ENCODE measurements around the gene GAN. TPM values are rescaled to one million over a fixed set of nuclear protein-coding genes. Genes with fewer than 3 reads are reported as not detected.
"Not testable (repeated sequence)": the region's sequence is repeated elsewhere in the genome, so short reads cannot be mapped to it uniquely, and the experiment has no call there.

Gene GAN
- total RNA-seq, 1 experiment from 2014 or later: 7.9 TPM

GRCh38 chr16:81319221-81319912 is 4.6 kb downstream of the GAN start:
- H3K4me3 ChIP-seq: no peak overlapping the region
- no peak overlapping the region for H3K27ac ChIP-seq

GRCh38 chr16:81321039-81321438 is 6.3 kb downstream of the GAN start:
- Histone ChIP-seq H3K4me3 (no peak overlapping the region), H3K9me3 (replicated peaks) (no peaks in the 10 kb centered on the region), H3K27me3 (no peaks in the 10 kb centered on the region), H3K4me1 (no peaks in the 10 kb centered on the region), H3K27ac (no peak overlapping the region), H3K36me3 (no peaks in the 10 kb centered on the region)
- DNase-seq: no peak

More at GRCh38 chr16:81319221-81319912, 4.6 kb downstream of the GAN start:
- Histone ChIP-seq H3K36me3 (no peaks in the 10 kb centered on the region), H3K27me3 (no peaks in the 10 kb centered on the region), H3K4me1 (no peaks in the 10 kb centered on the region), H3K9me3 (replicated peaks) (no peaks in the 10 kb centered on the region)
- no peak for DNase-seq

GRCh38 chr16:81321536-81321935 is 6.8 kb downstream of the GAN start:
- DNase-seq: no peak
- H3K4me1 ChIP-seq: no peaks in the 10 kb centered on the region
- no peaks in the 10 kb centered on the region for H3K9me3 ChIP-seq (replicated peaks)
- H3K4me3 ChIP-seq: no peak overlapping the region
- H3K27ac ChIP-seq: no peak overlapping the region
- H3K36me3 ChIP-seq: no peaks in the 10 kb centered on the region
- no peaks in the 10 kb centered on the region for H3K27me3 ChIP-seq

- no peak overlapping the region for H3K27ac ChIP-seq
- H3K27me3 ChIP-seq: no peaks in the 10 kb centered on the region
- no peaks in the 10 kb centered on the region for H3K36me3 ChIP-seq
- H3K4me1 ChIP-seq: no peaks in the 10 kb centered on the region
- DNase-seq: no peak
- H3K4me3 ChIP-seq: no peak overlapping the region
- H3K9me3 ChIP-seq (replicated peaks): no peaks in the 10 kb centered on the region
Observed at GRCh38 chr16:81324808-81325207, 10.0 kb downstream of the GAN start.

- no peaks in the 10 kb centered on the region for H3K9me3 ChIP-seq (replicated peaks)
- no peaks in the 10 kb centered on the region for H3K4me1 ChIP-seq
- H3K4me3 ChIP-seq: no peak overlapping the region
- DNase-seq: no peak
- H3K36me3 ChIP-seq: no peaks in the 10 kb centered on the region
- H3K27ac ChIP-seq: no peak overlapping the region
- H3K27me3 ChIP-seq: no peaks in the 10 kb centered on the region
Observed at GRCh38 chr16:81327011-81327410, 12.2 kb downstream of the GAN start.

- no peaks in the 10 kb centered on the region for H3K4me1 ChIP-seq
- no peaks in the 10 kb centered on the region for H3K9me3 ChIP-seq (replicated peaks)
- DNase-seq: no peak
- H3K36me3 ChIP-seq: no peaks in the 10 kb centered on the region
- H3K27ac ChIP-seq: no peak overlapping the region
- H3K4me3 ChIP-seq: no peak overlapping the region
- no peaks in the 10 kb centered on the region for H3K27me3 ChIP-seq
Observed at GRCh38 chr16:81327447-81328196, 12.9 kb downstream of the GAN start.

GRCh38 chr16:81329947-81330346 is 15.2 kb downstream of the GAN start:
- Histone ChIP-seq H3K4me1 (no peaks in the 10 kb centered on the region), H3K9me3 (replicated peaks) (no peaks in the 10 kb centered on the region), H3K4me3 (no peak overlapping the region), H3K36me3 (no peaks in the 10 kb centered on the region), H3K27ac (no peak overlapping the region), H3K27me3 (no peaks in the 10 kb centered on the region)
- DNase-seq: no peak

GRCh38 chr16:81333356-81333755 is 18.6 kb downstream of the GAN start:
- H3K4me3 ChIP-seq: no peak overlapping the region
- no peak overlapping the region for H3K27ac ChIP-seq
- H3K27me3 ChIP-seq: no peaks in the 10 kb centered on the region
- H3K36me3 ChIP-seq: no peaks in the 10 kb centered on the region
- peak in 1 of 2 experiments; percentile 42 for DNase-seq
- H3K4me1 ChIP-seq: no peaks in the 10 kb centered on the region
- H3K9me3 ChIP-seq (replicated peaks): no peaks in the 10 kb centered on the region

GRCh38 chr16:81335669-81336068 is 20.9 kb downstream of the GAN start:
- Histone ChIP-seq H3K27ac (no peak overlapping the region), H3K9me3 (replicated peaks) (no peaks in the 10 kb centered on the region), H3K27me3 (no peaks in the 10 kb centered on the region), H3K4me1 (no peaks in the 10 kb centered on the region), H3K4me3 (no peak overlapping the region), H3K36me3 (no peaks in the 10 kb centered on the region)
- no peak for DNase-seq

GRCh38 chr16:81337097-81337496 is 22.3 kb downstream of the GAN start:
- no peak overlapping the region for H3K4me3 ChIP-seq
- no peak overlapping the region for H3K27ac ChIP-seq
- no peaks in the 10 kb centered on the region for H3K4me1 ChIP-seq
- H3K9me3 ChIP-seq (replicated peaks): no peaks in the 10 kb centered on the region
- H3K27me3 ChIP-seq: no peaks in the 10 kb centered on the region
- DNase-seq: no peak
- no peaks in the 10 kb centered on the region for H3K36me3 ChIP-seq

GRCh38 chr16:81345172-81345571 is 30.4 kb downstream of the GAN start:
- not testable (repeated sequence) for H3K27me3 ChIP-seq; H3K27ac ChIP-seq; DNase-seq; H3K4me1 ChIP-seq; H3K36me3 ChIP-seq; H3K4me3 ChIP-seq; H3K9me3 ChIP-seq (replicated peaks)

GRCh38 chr16:81347425-81347824 is 32.7 kb downstream of the GAN start:
- Histone ChIP-seq H3K4me3 (no peak overlapping the region), H3K9me3 (replicated peaks) (0 out of 2 replicates have a peak, but pooled peaks cover 2% of the 10 kb centered on the region), H3K4me1 (no peaks in the 10 kb centered on the region), H3K36me3 (no peaks in the 10 kb centered on the region), H3K27me3 (no peaks in the 10 kb centered on the region), H3K27ac (no peak overlapping the region)
- DNase-seq: no peak

GRCh38 chr16:81349608-81350305 is 35.0 kb downstream of the GAN start:
- no peaks in the 10 kb centered on the region for H3K27me3 ChIP-seq
- H3K4me3 ChIP-seq: no peak overlapping the region
- no peak for DNase-seq
- no peaks in the 10 kb centered on the region for H3K4me1 ChIP-seq
- no peaks in the 10 kb centered on the region for H3K36me3 ChIP-seq
- H3K9me3 ChIP-seq (replicated peaks): 0 out of 2 replicates have a peak, but pooled peaks cover 2% of the 10 kb centered on the region
- H3K27ac ChIP-seq: no peak overlapping the region

- H3K9me3 ChIP-seq (replicated peaks): 0 out of 2 replicates have a peak, but pooled peaks cover 2% of the 10 kb centered on the region
- H3K27ac ChIP-seq: no peak overlapping the region
- no peaks in the 10 kb centered on the region for H3K27me3 ChIP-seq
- H3K4me1 ChIP-seq: no peaks in the 10 kb centered on the region
- no peak for DNase-seq
- no peaks in the 10 kb centered on the region for H3K36me3 ChIP-seq
- no peak overlapping the region for H3K4me3 ChIP-seq
Observed at GRCh38 chr16:81350306-81350615, 35.5 kb downstream of the GAN start.

GRCh38 chr16:81353895-81354294 is 39.1 kb downstream of the GAN start:
- no peak overlapping the region for H3K27ac ChIP-seq
- DNase-seq: no peak
- H3K27me3 ChIP-seq: no peaks in the 10 kb centered on the region
- no peaks in the 10 kb centered on the region for H3K36me3 ChIP-seq
- H3K4me1 ChIP-seq: no peaks in the 10 kb centered on the region
- no peak overlapping the region for H3K4me3 ChIP-seq
- H3K9me3 ChIP-seq (replicated peaks): no peaks in the 10 kb centered on the region
